ENCODE measurements around the gene FLT3LG.

The FLT3LG gene

GRCh38 chr19:49491804-49492572 is 18.0 kb downstream of the FLT3LG start:
- no peak for DNase-seq
- H3K27me3 ChIP-seq: no peaks in the 10 kb centered on the region; the same call in none of the 2 replicates
- peaks cover 61% of the 10 kb centered on the region for H3K36me3 ChIP-seq
- no peaks in the 10 kb centered on the region for H3K9me3 ChIP-seq
- H3K4me1 ChIP-seq: peaks cover 14% of the 10 kb centered on the region; the same call in 1 of the 2 replicates
- no peak for TF ChIP-seq CTCF (IDR thresholded peaks at IDR 0.05; ENCODE audit: low read depth, low read length)
- H3K4me3 ChIP-seq (ENCODE audit: low read depth, low read length): no peak overlapping the region

GRCh38 chr19:49492573-49493405 is 18.8 kb downstream of the FLT3LG start:
- DNase-seq: peak; percentile 38
- Histone ChIP-seq H3K9me3 (no peaks in the 10 kb centered on the region), H3K36me3 (peaks cover 67% of the 10 kb centered on the region), H3K4me3 (ENCODE audit: low read depth, low read length) (no peak overlapping the region), H3K27me3 (no peaks in the 10 kb centered on the region; the same call in none of the 2 replicates), H3K4me1 (peaks cover 16% of the 10 kb centered on the region)
- no peak for TF ChIP-seq CTCF (IDR thresholded peaks at IDR 0.05; ENCODE audit: low read depth, low read length)

GRCh38 chr19:49496574-49497008 is 22.6 kb downstream of the FLT3LG start:
- peak overlapping the region; percentile 100 for H3K4me3 ChIP-seq (ENCODE audit: low read depth, low read length)
- H3K36me3 ChIP-seq: peaks cover 56% of the 10 kb centered on the region
- peaks cover 23% of the 10 kb centered on the region for H3K4me1 ChIP-seq
- no peaks in the 10 kb centered on the region; the same call in none of the 2 replicates for H3K27me3 ChIP-seq
- no peak for DNase-seq
- TF ChIP-seq CTCF (IDR thresholded peaks at IDR 0.05; ENCODE audit: low read depth, low read length): no peak
- H3K9me3 ChIP-seq: no peaks in the 10 kb centered on the region

- Histone ChIP-seq H3K4me3 (ENCODE audit: low read depth, low read length) (peak overlapping the region; percentile 100), H3K9me3 (no peaks in the 10 kb centered on the region), H3K27me3 (no peaks in the 10 kb centered on the region; the same call in none of the 2 replicates), H3K4me1 (peaks cover 23% of the 10 kb centered on the region), H3K36me3 (peaks cover 50% of the 10 kb centered on the region)
- peak; percentile 68 for DNase-seq
- TF ChIP-seq CTCF (IDR thresholded peaks at IDR 0.05; ENCODE audit: low read depth, low read length): no peak
These were observed 23.2 kb downstream of the FLT3LG start for GRCh38 chr19:49497047-49497788.

- DNase-seq: no peak
- TF ChIP-seq CTCF (IDR thresholded peaks at IDR 0.05; ENCODE audit: low read depth, low read length): no peak
- H3K9me3 ChIP-seq: no peaks in the 10 kb centered on the region
- peak overlapping the region; percentile 100 for H3K4me3 ChIP-seq (ENCODE audit: low read depth, low read length)
- H3K36me3 ChIP-seq: peaks cover 44% of the 10 kb centered on the region
- H3K4me1 ChIP-seq: peaks cover 23% of the 10 kb centered on the region
- H3K27me3 ChIP-seq: no peaks in the 10 kb centered on the region; the same call in 1 of the 2 replicates
These were observed 23.7 kb downstream of the FLT3LG start for GRCh38 chr19:49497789-49498103.

Data from BE2C (cell line).